ENCODE measurements around the gene ICE2. TPM values are rescaled to one million over a fixed set of nuclear protein-coding genes. Genes with fewer than 3 reads are reported as not detected.

Gene ICE2
- total RNA-seq, 1 donor from 2014 or later, result 95.3 TPM

DNA sequence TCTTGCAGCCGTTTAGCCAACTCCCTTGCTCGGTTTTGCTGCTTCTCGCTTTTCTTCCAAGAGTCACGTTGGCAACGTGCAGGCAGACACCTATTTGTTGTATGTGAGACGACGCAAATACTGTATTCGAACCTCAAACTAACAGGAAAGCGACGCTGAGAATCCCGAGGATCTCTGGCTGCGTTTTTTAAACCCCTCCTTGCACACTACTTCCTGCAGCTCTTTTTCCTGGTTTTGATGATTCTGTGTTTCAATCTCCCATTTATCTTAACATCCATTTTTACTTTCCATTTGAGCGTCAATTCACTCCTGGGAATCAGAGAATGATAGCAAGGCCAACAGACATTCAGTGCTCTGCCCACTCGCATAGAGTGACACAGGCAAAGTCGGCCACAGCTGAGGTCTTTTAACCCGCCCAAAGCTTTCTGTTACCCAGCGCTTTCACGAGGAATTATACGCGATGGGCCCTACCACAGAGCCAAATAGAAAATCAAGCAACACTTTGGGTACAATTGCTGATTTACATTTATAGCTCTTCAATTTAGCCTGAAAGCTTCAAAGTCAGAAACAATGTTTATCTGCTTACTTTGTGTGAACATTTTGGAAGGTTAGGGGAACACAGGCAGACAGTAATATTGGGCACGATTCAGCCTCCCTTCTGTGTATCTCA, 79.6 kb downstream of the ICE2 start:
- H3K36me3 ChIP-seq, result no peaks in the 10 kb centered on the region
- peak overlapping the region; percentile 70 for H3K4me3 ChIP-seq
- H3K9me3 ChIP-seq (ENCODE audit: low read depth), result no peaks in the 10 kb centered on the region
- H3K27me3 ChIP-seq, result peaks cover 62% of the 10 kb centered on the region
- H3K9me3 Mint-ChIP-seq, result no peaks in the 10 kb centered on the region
- H3K79me2 ChIP-seq (ENCODE audit: low read depth), result no peaks in the 10 kb centered on the region
- peaks cover 17% of the 10 kb centered on the region for H3K4me1 ChIP-seq
- DNase-seq (ENCODE audit: low spot score), result no peak
- TF ChIP-seq EZH2phosphoT487 (IDR thresholded peaks at IDR 0.05) (no peak), EZH2 (IDR thresholded peaks at IDR 0.05) (no peak), CTCF (IDR thresholded peaks at IDR 0.05) (no peak)
- no peak overlapping the region for H3K27ac ChIP-seq
- H3K4me1 Mint-ChIP-seq, result peaks cover 55% of the 10 kb centered on the region
- peaks cover 12% of the 10 kb centered on the region for H3K27me3 Mint-ChIP-seq (ENCODE audit: insufficient read depth, low read depth)
- H3K9ac ChIP-seq, result no peak overlapping the region
- peak overlapping the region; percentile 96 for H3K4me2 ChIP-seq
- peak overlapping the region; percentile 93 for H3K27ac Mint-ChIP-seq
- H2AFZ ChIP-seq (replicated peaks), result peak overlapping the region; percentile 1
- peaks cover 15% of the 10 kb centered on the region for H3F3A ChIP-seq (ENCODE audit: low read depth)
- H4K20me1 ChIP-seq (ENCODE audit: low read depth), result no peaks in the 10 kb centered on the region
- peak overlapping the region; percentile 84 for H3K4me3 Mint-ChIP-seq
- H3K36me3 Mint-ChIP-seq, result no peaks in the 10 kb centered on the region

DNA sequence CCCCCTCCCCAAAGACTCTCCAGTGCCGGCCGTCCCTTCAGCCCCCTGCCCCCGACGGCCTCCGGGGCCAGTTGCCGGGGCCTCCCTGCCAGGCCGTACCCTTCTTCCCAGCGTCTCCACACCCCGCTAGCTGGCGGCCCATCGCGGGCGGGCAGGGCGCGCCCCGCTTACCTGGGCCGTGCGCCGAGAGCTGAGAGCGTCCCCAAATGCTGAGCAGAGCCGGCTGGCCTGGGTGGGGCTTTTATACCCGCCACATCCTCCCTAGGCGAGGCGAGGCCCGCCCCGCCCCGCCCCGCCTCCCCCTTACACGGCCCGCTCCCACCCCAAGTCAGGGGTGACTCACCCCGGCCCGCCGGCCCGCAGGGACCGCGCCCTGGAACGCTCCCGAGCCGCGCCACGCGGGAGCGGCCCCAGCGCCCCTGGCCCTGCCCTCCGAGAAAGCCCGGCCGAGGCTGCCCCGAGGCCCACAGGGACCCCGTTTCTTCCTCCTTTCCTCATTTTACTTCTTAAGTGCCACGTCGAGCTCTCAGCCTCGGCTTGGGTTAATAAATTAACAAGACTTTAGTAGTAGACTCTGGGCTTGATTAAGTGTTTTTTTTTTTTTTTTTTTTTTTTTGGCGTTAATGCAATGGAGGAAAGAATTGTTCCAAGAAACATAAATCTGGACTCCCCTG, 81.0 kb downstream of the ICE2 start, which contains the start of gene ANXA2:
TSS of gene ANXA2 (minus strand) at position 215 of the 674 bp plus-strand sequence. CDS start 11,911 bp downstream, outside the sequence.
- peak within 1 kb of the TSS; percentile 96 for H3K4me2 ChIP-seq
- H3K27ac Mint-ChIP-seq, result peak within 1 kb of the TSS; percentile 93
- H3K4me1 ChIP-seq, result peaks cover 17% of the 10 kb centered on the region
- peaks cover 11% of the 10 kb centered on the region for H3K27me3 Mint-ChIP-seq (ENCODE audit: insufficient read depth, low read depth)
- H2AFZ ChIP-seq (replicated peaks), result peak within 1 kb of the TSS; percentile 85
- no peak within 1 kb of the TSS for H3K9ac ChIP-seq
- H3K9me3 ChIP-seq (ENCODE audit: low read depth), result no peaks in the 10 kb centered on the region
- H3K4me3 Mint-ChIP-seq, result peak within 1 kb of the TSS; percentile 87
- no peaks in the 10 kb centered on the region for H3K9me3 Mint-ChIP-seq
- peaks cover 68% of the 10 kb centered on the region for H3K4me1 Mint-ChIP-seq
- TF ChIP-seq EZH2phosphoT487 (IDR thresholded peaks at IDR 0.05) (peak; percentile 58), EZH2 (IDR thresholded peaks at IDR 0.05) (peak; percentile 42), CTCF (IDR thresholded peaks at IDR 0.05) (no peak)
- no peak within 1 kb of the TSS for H3K27ac ChIP-seq
- peaks cover 15% of the 10 kb centered on the region for H3F3A ChIP-seq (ENCODE audit: low read depth)
- peaks cover 76% of the 10 kb centered on the region for H3K27me3 ChIP-seq
- peak; percentile 67 for DNase-seq (ENCODE audit: low spot score)
- H3K36me3 Mint-ChIP-seq, result no peaks in the 10 kb centered on the region
- H3K36me3 ChIP-seq, result no peaks in the 10 kb centered on the region
- H3K4me3 ChIP-seq, result peak within 1 kb of the TSS; percentile 70
- H4K20me1 ChIP-seq (ENCODE audit: low read depth), result no peaks in the 10 kb centered on the region
- no peaks in the 10 kb centered on the region for H3K79me2 ChIP-seq (ENCODE audit: low read depth)

DNA sequence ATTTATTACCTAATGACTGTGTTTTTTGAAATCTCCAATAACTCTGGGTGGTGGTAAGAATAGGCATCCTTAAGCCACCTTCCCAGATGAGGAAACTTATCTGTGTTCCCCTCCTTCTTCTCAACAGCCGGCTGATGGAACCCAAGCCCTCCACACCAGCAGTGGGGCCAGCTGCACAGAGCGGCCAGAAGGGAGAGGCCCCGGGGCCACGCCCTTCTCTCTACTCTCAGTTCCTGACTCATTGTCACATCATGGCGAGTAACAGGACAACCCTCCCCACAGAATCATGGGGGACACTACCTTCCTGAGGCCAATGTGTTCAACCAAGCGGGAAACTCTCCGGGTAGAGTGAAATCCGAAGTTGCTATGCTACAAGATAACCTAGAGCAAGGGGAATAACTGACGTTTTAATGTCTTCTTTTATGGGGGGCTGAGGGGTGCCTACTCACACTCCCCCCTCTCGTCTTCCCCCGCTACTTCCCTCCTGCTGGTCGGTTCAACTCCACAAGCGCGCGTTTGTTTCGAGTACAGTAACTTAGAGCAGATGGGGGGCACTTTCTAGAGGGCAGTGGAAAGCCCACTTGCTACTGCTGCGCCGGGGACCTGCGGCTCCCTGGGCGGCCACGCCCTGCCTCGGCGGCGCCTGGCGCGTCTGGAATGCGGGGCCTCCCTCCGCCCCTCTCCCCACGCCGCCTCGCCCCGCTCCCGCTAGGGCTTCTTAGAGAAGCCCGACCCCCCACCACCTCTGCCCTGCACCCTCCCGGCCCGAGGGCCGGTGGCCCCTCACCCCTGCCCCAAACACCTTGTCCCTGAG, 81.8 kb downstream of the ICE2 start:
- Histone ChIP-seq H3K36me3 (no peaks in the 10 kb centered on the region), H2AFZ (replicated peaks) (peak overlapping the region; percentile 85), H3K4me1 (peaks cover 17% of the 10 kb centered on the region), H3K4me2 (peak overlapping the region; percentile 96), H3F3A (ENCODE audit: low read depth) (peaks cover 15% of the 10 kb centered on the region), H3K9me3 (ENCODE audit: low read depth) (no peaks in the 10 kb centered on the region), H3K4me3 (peak overlapping the region; percentile 70), H3K27ac (no peak overlapping the region), H3K9ac (no peak overlapping the region), H3K79me2 (ENCODE audit: low read depth) (no peaks in the 10 kb centered on the region), H3K27me3 (peaks cover 84% of the 10 kb centered on the region), H4K20me1 (ENCODE audit: low read depth) (no peaks in the 10 kb centered on the region)
- H3K27ac Mint-ChIP-seq, result peak overlapping the region; percentile 69
- H3K4me3 Mint-ChIP-seq, result peak overlapping the region; percentile 87
- H3K27me3 Mint-ChIP-seq (ENCODE audit: insufficient read depth, low read depth), result peaks cover 12% of the 10 kb centered on the region
- H3K4me1 Mint-ChIP-seq, result peaks cover 72% of the 10 kb centered on the region
- peak; percentile 80 for DNase-seq (ENCODE audit: low spot score)
- peak; percentile 23 for TF ChIP-seq EZH2 (IDR thresholded peaks at IDR 0.05)
- TF ChIP-seq EZH2phosphoT487 (IDR thresholded peaks at IDR 0.05), result no peak
- H3K36me3 Mint-ChIP-seq, result no peaks in the 10 kb centered on the region
- no peaks in the 10 kb centered on the region for H3K9me3 Mint-ChIP-seq
